SK-N-SH treated with all-trans-retinoic acid at 6 μM for 48 hours (cell line): ENCODE measurements around the gene NOP56.

ENCODE experiments used
- ATAC-seq: fragments of 200-7000 bp; cut with Tn5 transposase; 3 replicates; pipeline ENCODE4 v1.9.1; 2020; ENCODE audit warnings: mild to moderate bottlenecking, moderate library complexity
- ARNTL ChIP-seq: fragments of 450-650 bp; formaldehyde crosslinking; IDR thresholded peaks from 2 replicates; pipeline ENCODE4 v1.5.0; 2020; ENCODE audit warnings: low read depth, mild to moderate bottlenecking, moderate library complexity, borderline replicate concordance
- BACH2 ChIP-seq: fragments of 250-450 bp; sonication (Bioruptor Pico); IDR thresholded peaks from 2 replicates; pipeline ENCODE4 v1.9.0; 2021; ENCODE audit warnings: mild to moderate bottlenecking, borderline replicate concordance
- CSDC2 ChIP-seq: fragments of 250-450 bp; sonication (Bioruptor Pico); IDR thresholded peaks from 2 replicates; pipeline ENCODE4 v1.5.0; 2020; ENCODE audit warnings: mild to moderate bottlenecking, moderate library complexity
- ESRRG ChIP-seq: fragments of 250-450 bp; sonication (Bioruptor Pico); IDR thresholded peaks from 2 replicates; pipeline ENCODE4 v1.6.1; 2021; ENCODE audit warnings: mild to moderate bottlenecking
- GLIS3 ChIP-seq: fragments of 250-450 bp; sonication (Bioruptor Pico); IDR thresholded peaks from 2 replicates; pipeline ENCODE4 v1.5.0; 2020; ENCODE audit warnings: mild to moderate bottlenecking, moderate library complexity
- PPARA ChIP-seq: fragments of 250-450 bp; sonication (Bioruptor Pico); IDR thresholded peaks from 2 replicates; pipeline ENCODE4 v1.5.0; 2020; ENCODE audit warnings: mild to moderate bottlenecking, borderline replicate concordance
- RARB ChIP-seq: fragments of 250-450 bp; sonication (Bioruptor Pico); IDR thresholded peaks from 2 replicates; pipeline ENCODE4 v1.8.0; 2021; ENCODE audit warnings: mild to moderate bottlenecking, moderate library complexity
- SNAI2 ChIP-seq: fragments of 250-450 bp; sonication (Bioruptor Pico); IDR thresholded peaks from 2 replicates; pipeline ENCODE4 v1.5.0; 2020; ENCODE audit warnings: mild to moderate bottlenecking, moderate library complexity
- TCF4 ChIP-seq: fragments of 250-450 bp; sonication (Bioruptor Pico); IDR thresholded peaks from 2 replicates; pipeline ENCODE4 v1.8.0; 2021; ENCODE audit warnings: mild to moderate bottlenecking, moderate library complexity, borderline replicate concordance
- TOX ChIP-seq: fragments of 250-450 bp; sonication (Bioruptor Pico); IDR thresholded peaks from 2 replicates; pipeline ENCODE4 v1.8.0; 2021; ENCODE audit warnings: mild to moderate bottlenecking, moderate library complexity, borderline replicate concordance
- ZC3H10 ChIP-seq: fragments of 250-450 bp; sonication (Bioruptor Pico); IDR thresholded peaks from 2 replicates; pipeline ENCODE4 v1.5.1; 2021; ENCODE audit warnings: mild to moderate bottlenecking, moderate library complexity
- ZFP3 ChIP-seq: fragments of 250-450 bp; sonication (Bioruptor Pico); IDR thresholded peaks from 2 replicates; pipeline ENCODE4 v1.5.0; 2020; ENCODE audit warnings: mild to moderate bottlenecking, moderate library complexity
- ZFP30 ChIP-seq: fragments of 450-650 bp; formaldehyde crosslinking; IDR thresholded peaks from 2 replicates; pipeline ENCODE4 v1.5.0; 2022; ENCODE audit warnings: mild to moderate bottlenecking, moderate library complexity
- ZNF565 ChIP-seq: fragments of 450-650 bp; formaldehyde crosslinking; conservative IDR thresholded peaks from 2 replicates; pipeline ENCODE4 v1.5.0; 2020; ENCODE audit warnings: low read depth, mild to moderate bottlenecking, moderate library complexity
- ZNF70 ChIP-seq: fragments of 450-650 bp; formaldehyde crosslinking; IDR thresholded peaks from 2 replicates; pipeline ENCODE4 v1.5.0; 2020; ENCODE audit warnings: mild to moderate bottlenecking, moderate library complexity
- ZNF8 ChIP-seq: fragments of 450-650 bp; formaldehyde crosslinking; IDR thresholded peaks from 2 replicates; pipeline ENCODE4 v1.5.0; 2020; ENCODE audit warnings: mild to moderate bottlenecking, moderate library complexity
- TF ChIP-seq, protein P1 (sequence below): fragments of 250-450 bp; sonication (Bioruptor Pico); IDR thresholded peaks from 2 replicates; pipeline ENCODE4 v1.5.1; 2021; ENCODE audit warnings: mild to moderate bottlenecking, moderate library complexity
- TF ChIP-seq, protein P2 (sequence below): fragments of 250-450 bp; sonication (Bioruptor Pico); IDR thresholded peaks from 2 replicates; pipeline ENCODE4 v1.5.1; 2020; ENCODE audit warnings: low read depth, mild to moderate bottlenecking, moderate library complexity
- TF ChIP-seq, protein P3 (sequence below): fragments of 250-450 bp; sonication (Bioruptor Pico); IDR thresholded peaks from 2 replicates; pipeline ENCODE4 v1.8.0; 2021; ENCODE audit warnings: low read depth, mild to moderate bottlenecking, moderate library complexity, borderline replicate concordance
- TF ChIP-seq, protein P4 (sequence below): fragments of 250-450 bp; sonication (Bioruptor Pico); IDR thresholded peaks from 2 replicates; pipeline ENCODE4 v1.5.0; 2020; ENCODE audit warnings: mild to moderate bottlenecking, moderate library complexity

NOP56 gene

DNA sequence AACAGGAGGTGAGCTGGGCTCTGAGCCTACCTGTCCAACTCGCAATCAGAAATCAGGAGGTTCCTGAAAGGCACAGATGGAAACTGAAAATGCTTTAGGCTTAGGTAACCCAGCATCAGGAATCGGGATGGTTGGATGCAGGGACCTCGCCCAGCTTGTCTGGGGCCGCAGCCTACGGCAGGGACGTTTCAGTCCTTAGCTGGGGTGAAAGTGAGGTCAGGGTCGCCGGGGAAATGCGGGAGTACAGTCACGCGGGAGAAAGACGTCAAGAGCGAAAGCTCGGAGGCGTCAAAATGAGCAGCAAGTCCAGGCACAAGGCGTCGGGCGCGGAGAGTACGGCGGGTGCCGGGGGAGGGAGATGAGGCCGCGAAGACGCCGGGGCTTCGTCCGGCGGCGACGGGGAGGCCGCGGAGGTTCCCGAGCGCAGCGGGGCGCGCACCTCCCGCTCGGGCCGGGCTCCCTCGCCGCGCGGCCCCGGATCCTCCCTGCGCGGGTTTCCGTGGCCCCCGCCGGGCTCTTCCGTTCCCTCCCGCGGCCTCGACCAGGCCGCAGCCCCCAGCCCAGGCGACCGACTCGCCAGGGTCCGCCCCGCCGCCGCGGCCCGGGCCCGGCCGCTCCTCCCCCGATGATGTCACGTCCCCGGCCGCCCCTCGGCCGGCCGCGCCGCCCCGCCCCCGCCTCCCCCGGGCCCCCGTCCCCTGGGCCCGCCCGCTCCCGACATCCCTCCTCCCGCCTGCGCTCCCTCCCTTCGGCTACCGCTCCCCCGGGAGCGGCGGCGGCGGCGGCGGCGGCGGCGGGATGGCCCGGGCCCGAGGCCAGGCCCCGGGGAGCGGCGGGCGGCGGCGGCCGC, 39.8 kb downstream of the NOP56 start, which contains the start of gene EBF4:
Gene EBF4, plus strand, starts transcription at position 745 of the 850 bp plus-strand sequence. CDS start 866 bp downstream, outside the sequence.
- TF ChIP-seq ZFP3 (CRISPR knock-in tag) (no peak), ESRRG (CRISPR knock-in tag) (no peak), PPARA (no peak), ZNF8 (CRISPR knock-in tag) (no peak), GLIS3 (no peak), RARB (CRISPR knock-in tag) (no peak), ZNF70 (CRISPR knock-in tag) (no peak), TCF4 (CRISPR knock-in tag) (no peak), ZFP30 (CRISPR knock-in tag) (no peak), CSDC2 (CRISPR knock-in tag) (peak; percentile 47; the same call in 1 of the 2 replicates), TOX (CRISPR knock-in tag) (no peak)
- TF ChIP-seq, protein P1, sequence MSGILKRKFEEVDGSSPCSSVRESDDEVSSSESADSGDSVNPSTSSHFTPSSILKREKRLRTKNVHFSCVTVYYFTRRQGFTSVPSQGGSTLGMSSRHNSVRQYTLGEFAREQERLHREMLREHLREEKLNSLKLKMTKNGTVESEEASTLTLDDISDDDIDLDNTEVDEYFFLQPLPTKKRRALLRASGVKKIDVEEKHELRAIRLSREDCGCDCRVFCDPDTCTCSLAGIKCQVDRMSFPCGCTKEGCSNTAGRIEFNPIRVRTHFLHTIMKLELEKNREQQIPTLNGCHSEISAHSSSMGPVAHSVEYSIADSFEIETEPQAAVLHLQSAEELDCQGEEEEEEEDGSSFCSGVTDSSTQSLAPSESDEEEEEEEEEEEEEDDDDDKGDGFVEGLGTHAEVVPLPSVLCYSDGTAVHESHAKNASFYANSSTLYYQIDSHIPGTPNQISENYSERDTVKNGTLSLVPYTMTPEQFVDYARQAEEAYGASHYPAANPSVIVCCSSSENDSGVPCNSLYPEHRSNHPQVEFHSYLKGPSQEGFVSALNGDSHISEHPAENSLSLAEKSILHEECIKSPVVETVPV (CRISPR knock-in tag) = no peak
- TF ChIP-seq, protein P2, sequence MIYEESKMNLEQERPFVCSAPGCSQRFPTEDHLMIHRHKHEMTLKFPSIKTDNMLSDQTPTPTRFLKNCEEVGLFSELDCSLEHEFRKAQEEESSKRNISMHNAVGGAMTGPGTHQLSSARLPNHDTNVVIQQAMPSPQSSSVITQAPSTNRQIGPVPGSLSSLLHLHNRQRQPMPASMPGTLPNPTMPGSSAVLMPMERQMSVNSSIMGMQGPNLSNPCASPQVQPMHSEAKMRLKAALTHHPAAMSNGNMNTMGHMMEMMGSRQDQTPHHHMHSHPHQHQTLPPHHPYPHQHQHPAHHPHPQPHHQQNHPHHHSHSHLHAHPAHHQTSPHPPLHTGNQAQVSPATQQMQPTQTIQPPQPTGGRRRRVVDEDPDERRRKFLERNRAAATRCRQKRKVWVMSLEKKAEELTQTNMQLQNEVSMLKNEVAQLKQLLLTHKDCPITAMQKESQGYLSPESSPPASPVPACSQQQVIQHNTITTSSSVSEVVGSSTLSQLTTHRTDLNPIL (CRISPR knock-in tag) = no peak
- TF ChIP-seq, protein P3, sequence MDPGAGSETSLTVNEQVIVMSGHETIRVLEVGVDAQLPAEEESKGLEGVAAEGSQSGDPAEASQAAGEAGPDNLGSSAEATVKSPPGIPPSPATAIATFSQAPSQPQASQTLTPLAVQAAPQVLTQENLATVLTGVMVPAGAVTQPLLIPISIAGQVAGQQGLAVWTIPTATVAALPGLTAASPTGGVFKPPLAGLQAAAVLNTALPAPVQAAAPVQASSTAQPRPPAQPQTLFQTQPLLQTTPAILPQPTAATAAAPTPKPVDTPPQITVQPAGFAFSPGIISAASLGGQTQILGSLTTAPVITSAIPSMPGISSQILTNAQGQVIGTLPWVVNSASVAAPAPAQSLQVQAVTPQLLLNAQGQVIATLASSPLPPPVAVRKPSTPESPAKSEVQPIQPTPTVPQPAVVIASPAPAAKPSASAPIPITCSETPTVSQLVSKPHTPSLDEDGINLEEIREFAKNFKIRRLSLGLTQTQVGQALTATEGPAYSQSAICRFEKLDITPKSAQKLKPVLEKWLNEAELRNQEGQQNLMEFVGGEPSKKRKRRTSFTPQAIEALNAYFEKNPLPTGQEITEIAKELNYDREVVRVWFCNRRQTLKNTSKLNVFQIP (CRISPR knock-in tag) = no peak
- TF ChIP-seq, protein P4, sequence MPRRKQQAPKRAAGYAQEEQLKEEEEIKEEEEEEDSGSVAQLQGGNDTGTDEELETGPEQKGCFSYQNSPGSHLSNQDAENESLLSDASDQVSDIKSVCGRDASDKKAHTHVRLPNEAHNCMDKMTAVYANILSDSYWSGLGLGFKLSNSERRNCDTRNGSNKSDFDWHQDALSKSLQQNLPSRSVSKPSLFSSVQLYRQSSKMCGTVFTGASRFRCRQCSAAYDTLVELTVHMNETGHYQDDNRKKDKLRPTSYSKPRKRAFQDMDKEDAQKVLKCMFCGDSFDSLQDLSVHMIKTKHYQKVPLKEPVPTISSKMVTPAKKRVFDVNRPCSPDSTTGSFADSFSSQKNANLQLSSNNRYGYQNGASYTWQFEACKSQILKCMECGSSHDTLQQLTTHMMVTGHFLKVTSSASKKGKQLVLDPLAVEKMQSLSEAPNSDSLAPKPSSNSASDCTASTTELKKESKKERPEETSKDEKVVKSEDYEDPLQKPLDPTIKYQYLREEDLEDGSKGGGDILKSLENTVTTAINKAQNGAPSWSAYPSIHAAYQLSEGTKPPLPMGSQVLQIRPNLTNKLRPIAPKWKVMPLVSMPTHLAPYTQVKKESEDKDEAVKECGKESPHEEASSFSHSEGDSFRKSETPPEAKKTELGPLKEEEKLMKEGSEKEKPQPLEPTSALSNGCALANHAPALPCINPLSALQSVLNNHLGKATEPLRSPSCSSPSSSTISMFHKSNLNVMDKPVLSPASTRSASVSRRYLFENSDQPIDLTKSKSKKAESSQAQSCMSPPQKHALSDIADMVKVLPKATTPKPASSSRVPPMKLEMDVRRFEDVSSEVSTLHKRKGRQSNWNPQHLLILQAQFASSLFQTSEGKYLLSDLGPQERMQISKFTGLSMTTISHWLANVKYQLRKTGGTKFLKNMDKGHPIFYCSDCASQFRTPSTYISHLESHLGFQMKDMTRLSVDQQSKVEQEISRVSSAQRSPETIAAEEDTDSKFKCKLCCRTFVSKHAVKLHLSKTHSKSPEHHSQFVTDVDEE (CRISPR knock-in tag) = peak; percentile 22; the same call in 1 of the 2 replicates
- ATAC-seq = peak; percentile 17

DNA sequence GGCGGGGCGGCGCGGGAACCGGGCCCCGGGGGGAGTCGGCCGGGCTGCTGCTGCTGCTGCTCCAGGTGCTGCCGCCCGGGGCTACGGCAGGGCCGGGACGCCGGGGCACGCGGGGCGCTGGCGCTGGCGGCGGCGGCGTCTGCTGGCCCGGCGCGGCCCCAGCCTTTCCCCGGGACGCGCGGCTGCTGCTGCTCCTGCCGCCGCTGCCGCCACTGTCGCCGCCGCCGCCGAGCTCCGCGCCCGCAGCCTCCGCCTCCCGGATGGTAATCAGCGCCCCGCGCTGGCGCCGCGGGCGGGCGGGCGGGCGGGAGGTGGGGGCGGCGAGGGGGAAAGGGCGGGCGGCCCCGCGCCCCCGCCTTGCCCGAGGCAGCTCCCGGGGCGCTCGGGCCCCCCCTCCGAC, 40.5 kb downstream of the NOP56 start:
- no peak for ATAC-seq
- TF ChIP-seq ZNF8 (CRISPR knock-in tag) (no peak), ZNF70 (CRISPR knock-in tag) (no peak), BACH2 (CRISPR knock-in tag) (no peak), ZNF565 (CRISPR knock-in tag) (no peak), SNAI2 (CRISPR knock-in tag) (no peak), ARNTL (CRISPR knock-in tag) (no peak), RARB (CRISPR knock-in tag) (no peak), TOX (CRISPR knock-in tag) (no peak), TCF4 (CRISPR knock-in tag) (no peak), CSDC2 (CRISPR knock-in tag) (no peak), ZC3H10 (CRISPR knock-in tag) (no peak), GLIS3 (no peak)
- TF ChIP-seq, protein P2 (CRISPR knock-in tag) = no peak
- TF ChIP-seq, all 23 proteins: peak for 0
